Nephron progenitor cell (in vitro differentiated cells): Measurements from ENCODE around the gene FAM163B.

Experiments
- DNase-seq: peaks from one replicate; pipeline ENCODE4 v3.0.0; 2021
- H3K27ac Mint-ChIP-seq: 2 replicates; pipeline ENCODE4 v1.8.0; 2021; ENCODE audit warnings: mild to moderate bottlenecking, moderate library complexity, mixed read lengths
- H3K27me3 Mint-ChIP-seq: 2 replicates; pipeline ENCODE4 v1.8.0; 2021; ENCODE audit warnings: mild to moderate bottlenecking, low read depth, mixed read lengths; ENCODE audit not compliant: poor library complexity
- H3K36me3 Mint-ChIP-seq: 2 replicates; pipeline ENCODE4 v1.8.0; 2021; ENCODE audit warnings: low read depth, mixed read lengths
- H3K4me1 Mint-ChIP-seq: 2 replicates; pipeline ENCODE4 v1.8.0; 2021; ENCODE audit warnings: mixed read lengths
- H3K4me3 Mint-ChIP-seq: 2 replicates; pipeline ENCODE4 v1.8.0; 2021; ENCODE audit warnings: mild to moderate bottlenecking, moderate library complexity, mixed read lengths
- H3K9me3 Mint-ChIP-seq: 2 replicates; pipeline ENCODE4 v1.8.0; 2021; ENCODE audit warnings: mild to moderate bottlenecking, moderate library complexity, mixed read lengths
- TF ChIP-seq, protein P1 (sequence below): fragments of 200-600 bp; sonication (generic); IDR thresholded peaks from 2 replicates; pipeline ENCODE4 v1.5.0; 2021; ENCODE audit warnings: antibody characterized with exemption

FAM163B gene

DNA sequence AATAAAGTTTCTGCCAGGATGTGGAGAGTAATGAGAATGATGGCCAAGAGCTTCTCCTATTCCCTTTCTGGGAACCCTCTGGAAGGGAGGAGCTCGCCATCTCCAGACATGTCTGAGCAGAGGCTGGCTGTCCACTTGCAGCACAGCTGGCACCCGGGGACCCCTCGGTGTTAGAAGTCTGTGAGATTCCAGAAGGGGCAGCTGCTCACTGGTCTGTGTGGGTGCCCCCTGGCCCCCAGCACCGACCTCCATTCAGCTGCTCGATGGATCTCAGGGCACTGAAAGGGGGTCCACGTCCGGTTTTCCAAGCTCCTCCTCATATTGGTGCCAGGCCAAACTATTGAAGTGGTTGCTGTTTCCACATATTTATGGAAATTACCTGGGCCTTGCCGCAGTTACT lies 3.6 kb upstream of the FAM163B start:
- no peaks in the 10 kb centered on the region for H3K36me3 Mint-ChIP-seq
- H3K27ac Mint-ChIP-seq: no peak overlapping the region
- no peak for DNase-seq
- TF ChIP-seq, protein P1, sequence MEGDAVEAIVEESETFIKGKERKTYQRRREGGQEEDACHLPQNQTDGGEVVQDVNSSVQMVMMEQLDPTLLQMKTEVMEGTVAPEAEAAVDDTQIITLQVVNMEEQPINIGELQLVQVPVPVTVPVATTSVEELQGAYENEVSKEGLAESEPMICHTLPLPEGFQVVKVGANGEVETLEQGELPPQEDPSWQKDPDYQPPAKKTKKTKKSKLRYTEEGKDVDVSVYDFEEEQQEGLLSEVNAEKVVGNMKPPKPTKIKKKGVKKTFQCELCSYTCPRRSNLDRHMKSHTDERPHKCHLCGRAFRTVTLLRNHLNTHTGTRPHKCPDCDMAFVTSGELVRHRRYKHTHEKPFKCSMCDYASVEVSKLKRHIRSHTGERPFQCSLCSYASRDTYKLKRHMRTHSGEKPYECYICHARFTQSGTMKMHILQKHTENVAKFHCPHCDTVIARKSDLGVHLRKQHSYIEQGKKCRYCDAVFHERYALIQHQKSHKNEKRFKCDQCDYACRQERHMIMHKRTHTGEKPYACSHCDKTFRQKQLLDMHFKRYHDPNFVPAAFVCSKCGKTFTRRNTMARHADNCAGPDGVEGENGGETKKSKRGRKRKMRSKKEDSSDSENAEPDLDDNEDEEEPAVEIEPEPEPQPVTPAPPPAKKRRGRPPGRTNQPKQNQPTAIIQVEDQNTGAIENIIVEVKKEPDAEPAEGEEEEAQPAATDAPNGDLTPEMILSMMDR: no peak
- peaks cover 71% of the 10 kb centered on the region for H3K27me3 Mint-ChIP-seq
- H3K4me1 Mint-ChIP-seq: no peaks in the 10 kb centered on the region
- H3K9me3 Mint-ChIP-seq: no peaks in the 10 kb centered on the region
- no peak overlapping the region for H3K4me3 Mint-ChIP-seq

DNA sequence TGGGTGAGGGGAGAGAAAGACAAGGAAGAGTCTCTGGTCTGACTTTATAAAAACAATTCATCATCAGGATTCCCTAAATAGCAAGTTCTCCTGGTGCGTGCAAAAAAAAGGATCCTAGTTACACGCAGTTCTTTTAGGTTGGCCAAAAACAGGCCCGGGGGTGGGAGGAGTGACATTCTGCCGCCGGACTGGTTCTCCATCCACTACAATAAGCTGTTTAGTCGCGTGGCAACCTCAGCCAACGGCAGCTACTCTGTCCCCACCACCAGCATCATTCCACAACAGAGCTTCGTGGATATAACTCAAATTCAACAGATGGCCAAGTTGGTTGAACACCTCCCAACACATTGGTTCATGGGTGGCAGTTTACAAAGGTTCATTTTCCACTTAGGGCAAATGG lies 2.9 kb upstream of the FAM163B start:
- H3K4me3 Mint-ChIP-seq: no peak overlapping the region
- no peaks in the 10 kb centered on the region for H3K9me3 Mint-ChIP-seq
- no peaks in the 10 kb centered on the region for H3K4me1 Mint-ChIP-seq
- no peak overlapping the region for H3K27ac Mint-ChIP-seq
- TF ChIP-seq, protein P1: no peak
- H3K27me3 Mint-ChIP-seq: peaks cover 74% of the 10 kb centered on the region
- no peak for DNase-seq
- H3K36me3 Mint-ChIP-seq: no peaks in the 10 kb centered on the region

DNA sequence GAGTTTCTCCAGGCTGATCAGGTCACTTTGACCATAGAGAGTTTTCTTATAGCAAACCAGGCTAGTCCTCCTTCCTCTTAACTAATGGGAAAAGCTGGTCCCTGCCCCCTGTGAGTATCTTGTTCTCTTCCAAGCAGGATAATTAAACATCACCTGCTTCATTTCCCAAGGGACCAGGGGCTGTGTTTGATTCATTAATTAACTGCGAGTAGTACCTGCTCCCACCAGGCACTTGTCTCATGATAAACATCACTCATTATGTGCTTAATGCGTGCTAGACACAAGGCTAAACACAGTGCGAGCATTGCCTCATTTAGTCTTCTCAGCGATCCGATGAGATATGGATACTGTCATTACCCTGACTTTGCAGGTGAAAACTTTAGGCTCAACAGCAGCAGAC lies 1.7 kb upstream of the FAM163B start:
- TF ChIP-seq, protein P1: no peak
- peaks cover 80% of the 10 kb centered on the region for H3K27me3 Mint-ChIP-seq
- DNase-seq: no peak
- H3K27ac Mint-ChIP-seq: no peak overlapping the region
- no peak overlapping the region for H3K4me3 Mint-ChIP-seq
- no peaks in the 10 kb centered on the region for H3K9me3 Mint-ChIP-seq
- H3K4me1 Mint-ChIP-seq: no peaks in the 10 kb centered on the region
- no peaks in the 10 kb centered on the region for H3K36me3 Mint-ChIP-seq

DNA sequence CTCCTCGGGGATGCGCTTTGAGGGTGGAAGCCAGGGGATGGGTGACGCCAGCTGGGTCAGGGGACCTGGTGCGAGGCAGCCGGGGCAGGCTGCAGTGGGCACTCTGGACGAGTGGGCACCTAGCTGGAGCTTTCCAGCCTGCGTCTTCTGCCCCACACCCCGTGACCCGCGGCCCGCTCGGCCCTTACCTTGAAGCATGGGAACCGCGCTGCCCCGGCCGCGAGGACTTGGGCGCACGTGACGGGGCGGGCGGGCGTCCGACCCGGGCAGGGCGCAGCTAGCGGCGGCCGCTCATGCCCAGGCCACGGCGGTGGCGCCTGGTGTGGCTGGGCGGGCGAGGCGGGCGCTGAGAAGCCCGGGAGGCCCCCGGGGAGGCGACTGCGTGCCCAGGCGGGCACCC lies 300 bp downstream of the FAM163B start:
- TF ChIP-seq, protein P1: no peak
- Mint-ChIP-seq H3K9me3 (no peaks in the 10 kb centered on the region), H3K4me1 (peaks cover 4% of the 10 kb centered on the region), H3K27me3 (peaks cover 79% of the 10 kb centered on the region), H3K4me3 (no peak overlapping the region), H3K36me3 (no peaks in the 10 kb centered on the region), H3K27ac (no peak overlapping the region)
- no peak for DNase-seq

DNA sequence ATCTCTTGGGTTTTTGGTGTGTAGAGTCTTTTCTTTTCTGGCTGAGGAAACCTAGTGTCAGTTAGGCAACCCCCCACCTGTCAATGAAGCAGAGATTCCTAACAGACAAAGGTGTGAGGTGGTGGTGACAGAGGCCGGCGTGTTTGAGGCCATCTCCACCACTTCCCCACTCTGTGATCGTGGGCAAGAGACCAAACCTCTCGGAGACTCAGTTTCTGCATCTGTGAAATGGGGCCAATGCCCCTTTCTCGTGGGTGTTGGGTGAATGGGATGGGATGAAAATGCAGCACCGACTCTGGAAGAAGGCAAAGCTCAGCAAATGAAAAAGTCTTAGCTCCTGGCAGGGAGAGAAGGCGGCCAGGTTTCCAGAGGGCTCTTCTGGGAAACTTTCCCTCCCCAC lies 807 bp downstream of the FAM163B start:
- Mint-ChIP-seq H3K4me3 (no peak overlapping the region), H3K27me3 (peaks cover 75% of the 10 kb centered on the region), H3K36me3 (no peaks in the 10 kb centered on the region), H3K27ac (no peak overlapping the region), H3K9me3 (no peaks in the 10 kb centered on the region), H3K4me1 (peaks cover 4% of the 10 kb centered on the region)
- no peak for DNase-seq
- TF ChIP-seq, protein P1: no peak

DNA sequence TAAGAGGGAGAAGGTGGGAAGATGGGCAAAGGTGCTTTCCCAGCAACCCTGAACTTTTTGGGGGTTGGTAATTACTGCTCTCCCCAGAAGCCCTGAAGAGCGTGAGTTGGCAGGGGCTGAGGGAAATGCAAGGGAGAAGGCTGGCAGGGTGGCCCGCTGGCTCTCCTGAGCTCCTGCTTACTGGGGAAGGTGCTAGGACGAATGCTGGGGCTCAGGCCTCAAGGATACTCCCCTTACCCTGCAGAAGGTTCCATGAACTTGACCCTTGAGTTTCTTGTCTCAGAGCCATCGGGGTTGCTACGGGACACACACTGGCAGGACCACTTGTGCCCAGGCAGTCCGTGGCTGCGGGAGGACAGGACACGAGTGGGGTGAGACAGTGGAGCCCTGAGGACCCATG lies 1.2 kb downstream of the FAM163B start:
- DNase-seq: no peak
- Mint-ChIP-seq H3K27me3 (peaks cover 71% of the 10 kb centered on the region), H3K4me3 (no peak overlapping the region), H3K4me1 (peaks cover 4% of the 10 kb centered on the region), H3K27ac (no peak overlapping the region), H3K9me3 (no peaks in the 10 kb centered on the region), H3K36me3 (no peaks in the 10 kb centered on the region)
- TF ChIP-seq, protein P1: no peak
